Measurements from ENCODE around the gene ZNF503.
A peak's percentile ranks its signal among the peaks of the same experiment; 100 is the strongest.

ZNF503 gene

GRCh38 chr10:75434291-75434690 lies 32.7 kb upstream of the ZNF503 start:
- Histone ChIP-seq H3K36me3 (ENCODE audit: control insufficient read depth in 1 of 2, insufficient read depth in 2 of 2, low read length in 2 of 2) (no peaks in the 10 kb centered on the region), H3K27me3 (ENCODE audit: insufficient read depth, low read length) (no peaks in the 10 kb centered on the region), H3K4me2 (ENCODE audit: low read length) (no peak overlapping the region), H3K79me2 (ENCODE audit: control insufficient read depth, insufficient read depth, low read length, poor library complexity) (peaks cover 3% of the 10 kb centered on the region), H2BK12ac (ENCODE audit: low read length) (no peak overlapping the region), H4K91ac (ENCODE audit: low read depth, low read length) (no peak overlapping the region), H3K14ac (ENCODE audit: low read length) (no peak overlapping the region), H3K18ac (ENCODE audit: low read length) (no peak overlapping the region), H3K9me3 (ENCODE audit: insufficient read depth, low read depth, low read length) (no peaks in the 10 kb centered on the region), H3K4ac (ENCODE audit: low read depth, low read length) (no peak overlapping the region), H3K9ac (ENCODE audit: low read length) (no peak overlapping the region), H2BK5ac (ENCODE audit: low read depth, low read length, poor library complexity) (no peak overlapping the region), H2BK120ac (ENCODE audit: insufficient read depth, low read length, poor library complexity) (no peak overlapping the region), H4K12ac (ENCODE audit: low read depth, low read length) (no peak overlapping the region), H3K4me3 (ENCODE audit: low read depth, low read length) (no peak overlapping the region), H2AK5ac (ENCODE audit: low read length) (no peak overlapping the region), H3K23ac (ENCODE audit: low read length) (no peak overlapping the region), H3K79me1 (ENCODE audit: low read length) (peaks cover 7% of the 10 kb centered on the region), H3K4me1 (ENCODE audit: control insufficient read depth in 1 of 2, insufficient read depth in 2 of 2, low read length in 2 of 2) (peaks cover 16 to 26% of the 10 kb centered on the region in 2 experiments), H4K8ac (ENCODE audit: low read depth, low read length) (no peak overlapping the region), H3K27ac (ENCODE audit: low read depth, low read length) (no peak overlapping the region), H2AFZ (ENCODE audit: insufficient read depth, low read length, poor library complexity) (no peak overlapping the region)
- DNase-seq, result no peak
- WGBS (ENCODE audit: extremely low coverage, insufficient coverage, insufficient read length), result no CpG with 5 or more reads among the region's 8 CpGs

- Histone ChIP-seq H2BK120ac (ENCODE audit: insufficient read depth, low read length, poor library complexity) (no peak overlapping the region), H3K14ac (ENCODE audit: low read length) (no peak overlapping the region), H4K8ac (ENCODE audit: low read depth, low read length) (no peak overlapping the region), H3K4ac (ENCODE audit: low read depth, low read length) (no peak overlapping the region), H3K4me1 (ENCODE audit: control insufficient read depth in 1 of 2, insufficient read depth in 2 of 2, low read length in 2 of 2) (peaks cover 23 to 32% of the 10 kb centered on the region in 2 experiments), H3K79me1 (ENCODE audit: low read length) (peaks cover 7% of the 10 kb centered on the region), H3K36me3 (ENCODE audit: control insufficient read depth in 1 of 2, insufficient read depth in 2 of 2, low read length in 2 of 2) (no peaks in the 10 kb centered on the region), H2BK5ac (ENCODE audit: low read depth, low read length, poor library complexity) (no peak overlapping the region), H3K4me3 (ENCODE audit: low read depth, low read length) (no peak overlapping the region), H3K23ac (ENCODE audit: low read length) (no peak overlapping the region), H3K79me2 (ENCODE audit: control insufficient read depth, insufficient read depth, low read length, poor library complexity) (peaks cover 3% of the 10 kb centered on the region), H3K18ac (ENCODE audit: low read length) (no peak overlapping the region), H2AK5ac (ENCODE audit: low read length) (no peak overlapping the region), H3K9me3 (ENCODE audit: insufficient read depth, low read depth, low read length) (no peaks in the 10 kb centered on the region), H4K12ac (ENCODE audit: low read depth, low read length) (no peak overlapping the region), H3K27me3 (ENCODE audit: insufficient read depth, low read length) (no peaks in the 10 kb centered on the region), H3K4me2 (ENCODE audit: low read length) (peak overlapping the region; percentile 2), H2BK12ac (ENCODE audit: low read length) (peak overlapping the region; percentile 74), H3K9ac (ENCODE audit: low read length) (no peak overlapping the region), H2AFZ (ENCODE audit: insufficient read depth, low read length, poor library complexity) (no peak overlapping the region), H4K91ac (ENCODE audit: low read depth, low read length) (no peak overlapping the region), H3K27ac (ENCODE audit: low read depth, low read length) (no peak overlapping the region)
- no peak for DNase-seq
- WGBS (ENCODE audit: extremely low coverage, insufficient coverage, insufficient read length), result no CpG with 5 or more reads among the region's 8 CpGs
Measured at GRCh38 chr10:75433216-75433615, 31.7 kb upstream of the ZNF503 start.

GRCh38 chr10:75432763-75433162 lies 31.2 kb upstream of the ZNF503 start:
- H2BK12ac ChIP-seq (ENCODE audit: low read length), result no peak overlapping the region
- no peak for DNase-seq
- no peak overlapping the region for H3K9ac ChIP-seq (ENCODE audit: low read length)
- H3K79me2 ChIP-seq (ENCODE audit: control insufficient read depth, insufficient read depth, low read length, poor library complexity), result peaks cover 3% of the 10 kb centered on the region
- no peak overlapping the region for H2BK120ac ChIP-seq (ENCODE audit: insufficient read depth, low read length, poor library complexity)
- no peak overlapping the region for H3K4ac ChIP-seq (ENCODE audit: low read depth, low read length)
- no peak overlapping the region for H2AFZ ChIP-seq (ENCODE audit: insufficient read depth, low read length, poor library complexity)
- H3K23ac ChIP-seq (ENCODE audit: low read length), result no peak overlapping the region
- H3K4me1 ChIP-seq (ENCODE audit: control insufficient read depth in 1 of 2, insufficient read depth in 2 of 2, low read length in 2 of 2), result peaks cover 24 to 34% of the 10 kb centered on the region in 2 experiments
- H3K9me3 ChIP-seq (ENCODE audit: insufficient read depth, low read depth, low read length), result no peaks in the 10 kb centered on the region
- H2AK5ac ChIP-seq (ENCODE audit: low read length), result no peak overlapping the region
- no peaks in the 10 kb centered on the region for H3K27me3 ChIP-seq (ENCODE audit: insufficient read depth, low read length)
- no peak overlapping the region for H4K8ac ChIP-seq (ENCODE audit: low read depth, low read length)
- H3K18ac ChIP-seq (ENCODE audit: low read length), result no peak overlapping the region
- no peak overlapping the region for H3K27ac ChIP-seq (ENCODE audit: low read depth, low read length)
- H3K14ac ChIP-seq (ENCODE audit: low read length), result no peak overlapping the region
- H3K79me1 ChIP-seq (ENCODE audit: low read length), result peaks cover 7% of the 10 kb centered on the region
- H3K36me3 ChIP-seq (ENCODE audit: control insufficient read depth in 1 of 2, insufficient read depth in 2 of 2, low read length in 2 of 2), result no peaks in the 10 kb centered on the region
- no peak overlapping the region for H4K12ac ChIP-seq (ENCODE audit: low read depth, low read length)
- peak overlapping the region; percentile 2 for H3K4me2 ChIP-seq (ENCODE audit: low read length)
- no peak overlapping the region for H3K4me3 ChIP-seq (ENCODE audit: low read depth, low read length)
- no CpG with 5 or more reads among the region's 5 CpGs for WGBS (ENCODE audit: extremely low coverage, insufficient coverage, insufficient read length)
- H2BK5ac ChIP-seq (ENCODE audit: low read depth, low read length, poor library complexity), result no peak overlapping the region
- no peak overlapping the region for H4K91ac ChIP-seq (ENCODE audit: low read depth, low read length)

- H2AK5ac ChIP-seq (ENCODE audit: low read length), result peak overlapping the region; percentile 13
- H3K36me3 ChIP-seq (ENCODE audit: control insufficient read depth in 1 of 2, insufficient read depth in 2 of 2, low read length in 2 of 2), result no peaks in the 10 kb centered on the region
- no peak overlapping the region for H4K8ac ChIP-seq (ENCODE audit: low read depth, low read length)
- no peak overlapping the region for H3K23ac ChIP-seq (ENCODE audit: low read length)
- H3K14ac ChIP-seq (ENCODE audit: low read length), result no peak overlapping the region
- no peak overlapping the region for H2BK5ac ChIP-seq (ENCODE audit: low read depth, low read length, poor library complexity)
- H3K27ac ChIP-seq (ENCODE audit: low read depth, low read length), result no peak overlapping the region
- H3K4me2 ChIP-seq (ENCODE audit: low read length), result no peak overlapping the region
- no peak overlapping the region for H2BK120ac ChIP-seq (ENCODE audit: insufficient read depth, low read length, poor library complexity)
- no CpG with 5 or more reads among the region's 5 CpGs for WGBS (ENCODE audit: extremely low coverage, insufficient coverage, insufficient read length)
- no peak overlapping the region for H4K91ac ChIP-seq (ENCODE audit: low read depth, low read length)
- peaks cover 3% of the 10 kb centered on the region for H3K79me2 ChIP-seq (ENCODE audit: control insufficient read depth, insufficient read depth, low read length, poor library complexity)
- H2BK12ac ChIP-seq (ENCODE audit: low read length), result no peak overlapping the region
- H2AFZ ChIP-seq (ENCODE audit: insufficient read depth, low read length, poor library complexity), result no peak overlapping the region
- no peaks in the 10 kb centered on the region for H3K9me3 ChIP-seq (ENCODE audit: insufficient read depth, low read depth, low read length)
- H3K18ac ChIP-seq (ENCODE audit: low read length), result no peak overlapping the region
- no peak overlapping the region for H4K12ac ChIP-seq (ENCODE audit: low read depth, low read length)
- DNase-seq, result no peak
- no peak overlapping the region for H3K4me3 ChIP-seq (ENCODE audit: low read depth, low read length)
- peaks cover 24 to 34% of the 10 kb centered on the region in 2 experiments for H3K4me1 ChIP-seq (ENCODE audit: control insufficient read depth in 1 of 2, insufficient read depth in 2 of 2, low read length in 2 of 2)
- H3K79me1 ChIP-seq (ENCODE audit: low read length), result peaks cover 7% of the 10 kb centered on the region
- H3K9ac ChIP-seq (ENCODE audit: low read length), result no peak overlapping the region
- H3K27me3 ChIP-seq (ENCODE audit: insufficient read depth, low read length), result no peaks in the 10 kb centered on the region
- no peak overlapping the region for H3K4ac ChIP-seq (ENCODE audit: low read depth, low read length)
Measured at GRCh38 chr10:75432176-75432575, 30.6 kb upstream of the ZNF503 start.
